Erythroblast (primary cell): ENCODE results near the gene CBFA2T2.

Experiments
- GATA1 ChIP-seq: IDR thresholded peaks from 2 replicates; pipeline ENCODE4 v1.6.1; 2011; ENCODE audit warnings: low read depth, mild to moderate bottlenecking, control low read depth, low read length, moderate library complexity
- POLR2A ChIP-seq: IDR thresholded peaks from 2 replicates; pipeline ENCODE4 v1.6.1; 2011; ENCODE audit warnings: mild to moderate bottlenecking, low read length

DNA sequence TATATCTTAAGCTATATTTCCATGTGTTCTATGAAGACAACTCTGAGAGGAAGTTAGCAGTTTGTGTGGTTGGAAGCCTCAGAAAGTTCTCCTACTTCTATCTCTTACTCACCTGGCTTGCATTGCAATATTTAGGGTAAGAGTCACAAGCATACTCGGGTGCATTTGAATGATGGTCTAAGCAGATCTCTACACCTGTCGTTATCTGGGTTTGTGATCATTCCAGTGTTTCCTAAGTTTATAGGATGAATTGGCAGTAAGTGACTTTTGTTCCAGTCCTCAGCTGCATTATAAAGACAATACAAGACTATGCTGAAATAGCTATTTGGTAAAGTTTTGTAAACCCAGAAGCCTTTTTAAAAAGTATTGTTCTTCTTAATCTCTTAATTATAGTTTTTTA, 36.9 kb downstream of the CBFA2T2 start:
- TF ChIP-seq POLR2A = no peak
- no peak for TF ChIP-seq GATA1
